ENCODE results near the gene ALG13.

- TF ChIP-seq CTCF (IDR thresholded peaks at IDR 0.05; ENCODE audit: insufficient read depth, low read depth, low read length) (no peak), EZH2 (IDR thresholded peaks at IDR 0.05; ENCODE audit: insufficient read depth, low read length) (no peak)
Observed at GRCh38 chrX:111778591-111778990, 97.6 kb downstream of the ALG13 start.

All from astrocyte (in vitro differentiated cells and primary cell).